Muscle layer of duodenum (tissue), 2 donors: ENCODE data around the gene MRPL41.
"Not testable (repeated sequence)": the region's sequence is repeated elsewhere in the genome, so short reads cannot be mapped to it uniquely, and the experiment has no call there.

ENCODE experiments used
- H3K27ac ChIP-seq: one replicate; pipeline ENCODE4 v1.7.0; 2013; ENCODE audit warnings: mild to moderate bottlenecking, low read length
- H3K27me3 ChIP-seq: one replicate; pipeline ENCODE4 v1.7.0; 2013; ENCODE audit warnings: low read depth, mild to moderate bottlenecking, control low read depth, low read length
- H3K36me3 ChIP-seq, 2 donors: one replicate each; pipeline ENCODE4 v1.7.0; 2013; ENCODE audit warnings: low read length in 2 of 2, control low read depth in 1 of 2, mild to moderate bottlenecking in 1 of 2; ENCODE audit not compliant: insufficient read depth in 2 of 2, control insufficient read depth in 1 of 2
- H3K4me1 ChIP-seq, 2 donors: one replicate each; pipeline ENCODE4 v1.7.0; 2013; ENCODE audit warnings: low read length in 2 of 2, mild to moderate bottlenecking in 2 of 2, control low read depth in 1 of 2, moderate library complexity in 1 of 2; ENCODE audit not compliant: insufficient read depth in 2 of 2, control insufficient read depth in 1 of 2
- H3K4me3 ChIP-seq, 2 donors: one replicate each; pipeline ENCODE4 v1.7.0; 2013; ENCODE audit warnings: low read length in 2 of 2, low read depth in 1 of 2, mild to moderate bottlenecking in 1 of 2
- H3K9me3 ChIP-seq, 2 donors: one replicate each; pipeline ENCODE4 v1.7.0; 2013; ENCODE audit warnings: low read length in 2 of 2, control low read depth in 1 of 2, mild to moderate bottlenecking in 1 of 2; ENCODE audit not compliant: control insufficient read depth in 1 of 2
- donor health status: healthy.

MRPL41 gene

DNA sequence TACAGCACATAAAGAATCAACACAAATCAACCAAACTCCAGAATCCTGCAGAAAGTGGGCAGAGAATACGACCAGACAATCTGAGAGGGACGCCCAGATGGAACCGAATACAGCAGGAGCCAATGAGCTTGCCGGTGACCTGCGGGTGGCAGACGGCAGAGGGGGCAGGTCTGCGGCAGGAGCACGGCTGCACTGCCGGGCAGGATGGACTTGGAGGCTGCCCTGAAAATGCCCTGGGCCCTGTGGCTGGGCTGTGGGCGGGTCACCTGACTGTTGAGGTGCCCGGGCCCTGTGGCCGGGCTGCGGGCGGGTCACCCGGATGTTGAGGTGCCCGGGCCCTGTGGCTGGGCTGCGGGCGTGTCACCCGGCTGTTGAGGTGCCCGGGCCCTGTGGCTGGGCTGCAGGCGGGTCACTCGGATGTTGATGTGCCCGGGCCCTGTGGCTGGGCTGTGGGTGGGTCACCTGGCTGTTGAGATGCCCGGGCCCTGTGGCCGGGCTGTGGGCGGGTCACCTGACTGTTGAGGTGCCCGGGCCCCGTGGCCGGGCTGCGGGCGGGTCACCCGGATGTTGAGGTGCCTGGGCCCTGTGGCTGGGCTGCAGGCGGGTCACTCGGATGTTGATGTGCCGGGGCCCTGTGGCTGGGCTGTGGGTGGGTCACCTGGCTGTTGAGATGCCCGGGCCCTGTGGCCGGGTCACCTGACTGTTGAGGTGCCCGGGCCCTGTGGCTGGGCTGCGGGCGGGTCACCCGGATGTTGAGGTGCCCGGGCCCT is 37.7 kb upstream of the MRPL41 start:
- not testable (repeated sequence) for H3K4me1 ChIP-seq, H3K9me3 ChIP-seq, H3K4me3 ChIP-seq, H3K36me3 ChIP-seq, H3K27me3 ChIP-seq, H3K27ac ChIP-seq

DNA sequence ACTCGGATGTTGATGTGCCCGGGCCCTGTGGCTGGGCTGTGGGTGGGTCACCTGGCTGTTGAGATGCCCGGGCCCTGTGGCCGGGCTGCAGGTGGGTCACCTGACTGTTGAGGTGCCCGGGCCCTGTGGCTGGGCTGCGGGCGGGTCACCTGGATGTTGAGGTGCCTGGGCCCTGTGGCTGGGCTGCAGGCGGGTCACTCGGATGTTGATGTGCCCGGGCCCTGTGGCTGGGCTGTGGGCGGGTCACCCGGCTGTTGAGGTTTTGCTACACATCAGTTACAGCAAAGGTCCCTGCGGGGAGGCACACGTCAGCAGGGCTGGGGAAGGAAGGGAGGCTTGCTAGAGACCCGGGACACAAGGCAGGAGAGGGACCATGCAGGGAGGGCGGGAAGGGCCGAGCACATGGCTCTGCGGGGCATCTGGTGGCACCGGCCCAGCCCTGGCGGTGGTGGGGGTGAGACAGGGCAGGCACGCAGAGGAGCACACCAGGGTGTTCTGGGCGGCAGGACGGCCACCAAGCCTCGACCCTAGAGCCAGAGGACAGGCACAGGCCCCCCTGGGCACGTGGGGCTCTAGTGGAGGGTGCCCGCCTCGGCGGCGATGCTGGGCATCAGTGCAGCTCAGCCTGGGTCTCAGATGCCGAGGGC is 36.9 kb upstream of the MRPL41 start:
- Histone ChIP-seq H3K27ac (no peak overlapping the region), H3K9me3 (no peaks in the 10 kb centered on the region), H3K4me3 (no peak overlapping the region), H3K4me1 (no peaks in the 10 kb centered on the region), H3K36me3 (no peaks in the 10 kb centered on the region), H3K27me3 (no peaks in the 10 kb centered on the region)

DNA sequence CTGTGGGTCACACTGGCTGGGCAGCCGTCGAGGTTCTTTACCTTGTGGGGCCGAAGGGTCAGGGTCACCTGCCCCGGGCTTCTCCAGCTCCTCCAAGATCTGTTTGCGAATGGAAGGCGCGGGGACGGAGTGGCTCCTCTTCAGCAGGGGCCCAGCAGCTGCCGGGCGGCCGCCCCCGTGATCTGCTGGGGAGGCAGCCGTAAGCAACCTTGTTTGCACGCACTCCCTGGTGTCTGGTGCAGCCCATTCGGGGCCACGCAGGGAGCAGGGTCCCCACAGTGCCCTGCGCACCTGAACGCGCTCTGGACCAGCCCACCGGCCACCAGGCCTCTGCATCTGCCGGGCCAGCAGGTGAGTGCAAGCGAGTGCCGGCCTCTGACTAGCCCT is 36.3 kb upstream of the MRPL41 start:
- H3K4me1 ChIP-seq = no peaks in the 10 kb centered on the region
- H3K27me3 ChIP-seq = no peaks in the 10 kb centered on the region
- no peaks in the 10 kb centered on the region for H3K9me3 ChIP-seq
- H3K4me3 ChIP-seq = no peak overlapping the region
- no peaks in the 10 kb centered on the region for H3K36me3 ChIP-seq
- no peak overlapping the region for H3K27ac ChIP-seq

DNA sequence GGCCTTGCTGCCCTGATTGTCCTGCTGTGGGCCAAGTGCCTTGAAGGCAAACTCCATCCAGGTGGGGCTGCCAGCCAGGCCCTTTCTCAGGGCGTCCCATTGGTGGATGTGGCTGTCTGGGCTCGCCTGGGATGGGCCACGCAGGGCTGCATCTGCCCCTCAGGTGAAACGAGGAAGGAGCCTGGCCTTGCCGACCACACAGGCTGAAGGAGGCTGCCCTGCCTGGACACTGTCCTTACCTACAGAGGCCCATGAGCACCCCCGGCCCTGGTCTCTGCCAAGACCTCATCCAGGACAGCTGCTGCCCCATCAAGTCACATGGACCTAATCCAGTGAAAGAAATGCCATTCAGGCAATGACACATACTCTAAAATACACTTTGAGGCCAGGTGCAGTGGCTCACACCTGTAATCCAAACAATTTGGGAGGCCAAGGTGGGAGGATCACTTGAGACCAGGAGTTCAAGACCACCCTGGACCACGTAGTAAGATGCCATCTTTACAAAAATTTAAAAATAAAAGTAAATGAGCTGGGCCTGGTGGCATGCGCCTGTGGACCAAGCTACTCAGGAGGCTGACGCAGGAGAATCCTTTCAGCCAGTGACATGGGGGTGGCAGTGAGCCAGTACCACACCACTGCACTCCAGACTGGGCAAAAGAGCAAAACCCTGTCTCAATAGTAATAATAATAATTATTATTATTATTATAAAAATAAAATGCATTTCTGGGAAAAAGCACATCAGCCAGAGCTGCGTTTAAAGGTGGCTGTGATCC is 35.3 kb upstream of the MRPL41 start:
- H3K36me3 ChIP-seq = no peaks in the 10 kb centered on the region
- H3K9me3 ChIP-seq = no peaks in the 10 kb centered on the region
- H3K27me3 ChIP-seq = no peaks in the 10 kb centered on the region
- H3K4me3 ChIP-seq = no peak overlapping the region
- no peak overlapping the region for H3K27ac ChIP-seq
- H3K4me1 ChIP-seq = no peaks in the 10 kb centered on the region

DNA sequence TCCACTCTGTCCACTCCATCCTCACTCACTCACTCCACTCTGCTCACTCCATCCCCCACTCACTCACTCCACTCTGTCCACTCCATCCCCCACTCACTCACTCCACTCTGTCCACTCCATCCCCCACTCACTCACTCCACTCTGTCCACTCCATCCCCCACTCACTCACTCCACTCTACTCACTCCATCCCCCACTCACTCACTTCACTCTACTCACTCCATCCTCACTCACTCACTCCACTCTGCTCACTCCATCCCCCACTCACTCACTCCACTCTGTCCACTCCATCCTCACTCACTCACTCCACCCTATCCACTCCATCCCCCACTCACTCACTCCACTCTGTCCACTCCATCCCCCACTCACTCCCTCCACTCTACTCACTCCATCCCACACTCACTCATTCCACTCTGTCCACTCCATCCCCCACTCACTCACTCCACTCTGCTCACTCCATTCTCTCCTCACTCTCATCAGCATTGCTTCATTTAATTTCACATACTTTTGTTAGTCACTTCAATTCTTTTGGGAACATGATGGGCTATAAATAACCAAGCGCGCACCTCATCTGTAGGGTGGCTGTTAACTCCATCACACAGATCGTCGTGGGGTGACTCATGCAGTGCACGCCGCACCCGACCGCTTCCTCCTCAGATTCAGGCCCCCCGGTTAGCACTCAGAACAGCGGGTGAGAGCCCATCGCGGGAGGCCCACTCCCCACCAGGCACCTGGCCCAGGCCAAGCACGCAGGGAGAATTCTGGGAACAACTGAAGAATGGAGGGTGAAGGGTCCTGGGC is 32.8 kb upstream of the MRPL41 start:
- not testable (repeated sequence) for H3K4me1 ChIP-seq, H3K27me3 ChIP-seq, H3K27ac ChIP-seq, H3K36me3 ChIP-seq, H3K9me3 ChIP-seq, H3K4me3 ChIP-seq

DNA sequence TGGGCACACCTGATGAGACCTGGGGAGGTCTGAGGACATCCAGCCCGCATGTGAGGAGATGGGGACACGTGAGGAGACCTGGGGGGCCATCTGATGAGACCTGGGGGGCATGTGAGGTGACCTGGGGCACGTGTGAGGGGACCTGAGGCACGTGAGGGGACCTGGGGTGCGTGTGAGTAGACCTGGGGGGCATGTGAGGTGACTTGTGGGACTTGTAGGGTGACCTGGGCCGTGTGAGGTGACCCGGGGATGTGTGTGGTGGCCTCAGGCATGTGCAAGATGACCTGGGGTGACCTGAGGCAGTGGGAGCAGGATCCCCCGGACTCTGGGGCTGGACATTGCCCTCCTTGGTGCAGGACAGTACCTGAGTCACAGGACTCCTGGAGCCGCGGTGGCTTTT is 32.1 kb upstream of the MRPL41 start:
- H3K27ac ChIP-seq = no peak overlapping the region
- H3K9me3 ChIP-seq = no peaks in the 10 kb centered on the region
- H3K4me3 ChIP-seq = no peak overlapping the region
- H3K4me1 ChIP-seq = no peaks in the 10 kb centered on the region
- H3K27me3 ChIP-seq = no peaks in the 10 kb centered on the region
- no peaks in the 10 kb centered on the region for H3K36me3 ChIP-seq

DNA sequence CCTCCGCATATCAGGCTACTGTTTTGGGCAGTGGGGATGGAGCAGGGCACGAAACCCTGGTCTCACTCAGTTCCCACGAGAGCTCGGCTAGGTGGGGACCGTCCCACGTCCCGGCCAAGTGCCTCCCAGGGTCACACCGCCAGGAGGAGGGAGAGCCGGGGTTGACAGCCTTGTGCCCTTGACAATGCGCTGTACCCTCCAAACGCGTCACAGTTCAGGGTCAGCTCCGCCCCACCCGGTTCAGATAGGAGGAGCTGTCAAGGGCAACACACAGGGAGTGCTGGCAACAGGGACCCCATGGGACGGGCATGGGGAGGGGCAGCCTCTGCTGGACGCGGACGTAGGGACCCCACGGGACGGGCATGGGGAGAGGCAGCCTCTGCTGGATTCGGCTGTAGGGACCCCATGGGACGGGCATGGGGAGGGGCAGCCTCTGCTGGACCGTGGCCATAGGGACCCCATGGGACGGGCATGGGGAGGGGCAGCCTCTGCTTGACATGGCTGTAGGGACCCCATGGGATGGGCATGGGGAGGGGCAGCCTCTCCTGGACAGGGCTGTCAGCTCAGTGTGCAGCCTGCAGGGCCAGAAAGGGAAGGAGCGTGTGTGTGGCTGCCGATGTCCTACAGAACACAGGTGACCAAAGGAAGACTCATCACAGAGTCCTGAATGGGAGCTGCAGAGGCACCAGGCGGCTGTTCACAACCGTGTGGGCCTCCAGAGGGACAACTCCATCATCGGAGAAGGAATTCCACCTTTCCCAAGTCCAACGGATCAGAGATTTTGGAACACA is 30.9 kb upstream of the MRPL41 start:
- no peaks in the 10 kb centered on the region for H3K27me3 ChIP-seq
- no peaks in the 10 kb centered on the region for H3K36me3 ChIP-seq
- H3K4me3 ChIP-seq = no peak overlapping the region
- H3K27ac ChIP-seq = no peak overlapping the region
- H3K9me3 ChIP-seq = no peaks in the 10 kb centered on the region
- no peaks in the 10 kb centered on the region for H3K4me1 ChIP-seq

DNA sequence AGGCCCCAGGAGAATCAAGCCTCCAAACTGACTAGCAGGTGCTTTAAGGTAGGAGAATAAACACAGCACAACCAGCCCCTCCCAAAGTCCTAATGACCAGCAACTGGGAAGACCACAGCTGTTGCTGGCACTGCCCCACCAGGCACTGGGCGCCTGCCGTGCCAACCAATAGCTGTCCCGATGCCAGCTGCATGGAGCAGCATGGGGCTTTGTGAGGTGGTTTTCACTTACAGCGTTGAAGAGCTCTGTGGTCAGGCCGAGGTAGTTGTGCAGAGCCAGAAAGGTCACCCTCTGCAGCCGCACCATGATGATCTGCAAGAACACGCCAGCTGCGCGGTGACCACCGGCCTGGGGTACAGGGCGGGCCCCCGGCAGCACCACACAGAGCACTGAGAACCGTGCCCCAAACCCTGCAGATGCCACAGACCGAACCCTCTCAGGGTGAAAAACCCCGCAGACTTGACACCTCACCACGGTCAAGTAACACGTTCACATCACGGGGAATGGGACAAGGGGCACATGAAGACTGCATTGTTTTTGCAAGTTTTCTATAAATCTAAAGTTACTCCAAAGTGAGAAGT is 30.2 kb upstream of the MRPL41 start:
- Histone ChIP-seq H3K36me3 (no peaks in the 10 kb centered on the region), H3K27me3 (no peaks in the 10 kb centered on the region), H3K9me3 (no peaks in the 10 kb centered on the region), H3K4me1 (no peaks in the 10 kb centered on the region), H3K27ac (no peak overlapping the region), H3K4me3 (no peak overlapping the region)

DNA sequence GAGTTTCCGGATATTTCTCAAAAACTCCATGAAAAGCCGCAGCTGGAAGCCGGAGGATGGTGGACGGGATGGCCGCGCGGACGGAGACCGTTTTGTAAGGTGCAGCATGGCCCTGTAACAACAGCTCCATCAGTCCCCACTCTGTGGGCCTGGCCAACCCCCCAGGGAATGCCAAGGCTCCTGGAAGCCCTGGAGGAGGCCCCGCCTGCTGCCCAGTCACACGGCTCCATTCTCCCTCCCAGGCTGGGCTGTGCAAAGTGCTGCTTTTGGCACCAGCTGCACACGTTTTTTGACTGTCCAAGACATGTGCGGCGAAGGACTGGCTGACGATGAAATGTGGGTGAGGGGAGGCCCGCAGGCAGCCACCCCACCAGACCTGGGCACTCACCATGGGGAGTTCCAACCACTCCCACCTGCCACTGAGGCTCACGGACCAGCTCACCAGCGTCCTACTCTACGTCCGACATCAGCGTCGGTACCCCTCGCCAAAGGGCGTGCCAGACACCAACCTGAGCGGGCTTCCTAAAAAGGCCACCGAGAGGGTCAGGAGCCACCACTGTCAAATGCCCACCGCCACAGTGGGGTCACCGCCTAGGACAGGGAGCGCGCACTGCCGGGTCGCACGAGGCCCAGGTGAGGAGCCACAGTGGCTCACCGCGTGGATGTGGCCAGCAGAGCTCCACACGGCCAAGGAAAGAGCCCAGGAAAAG is 28.8 kb upstream of the MRPL41 start:
- no peaks in the 10 kb centered on the region for H3K4me1 ChIP-seq
- no peaks in the 10 kb centered on the region for H3K27me3 ChIP-seq
- H3K9me3 ChIP-seq = no peaks in the 10 kb centered on the region
- no peaks in the 10 kb centered on the region for H3K36me3 ChIP-seq
- no peak overlapping the region for H3K27ac ChIP-seq
- H3K4me3 ChIP-seq = no peak overlapping the region
